Natural killer cell (primary cell): ENCODE measurements around the gene KHK. TPM values are rescaled to one million over a fixed set of nuclear protein-coding genes. Genes with fewer than 3 reads are reported as not detected.

Experiments used
- ATAC-seq, 3 donors: fragments of 150-1000 bp in 2 of 3; fragments of 200-7000 bp in 1 of 3; cut with Tn5 transposase; 1 replicate in 1 of 3; 2 replicates in 2 of 3; pipeline ENCODE4 v1.10.0; 2021; ENCODE audit warnings: mild to moderate bottlenecking in 2 of 3, moderate library complexity in 2 of 3
- DNase-seq, 2 donors: peaks; one replicate each; pipeline versions ENCODE4 v3.0.0 to v3.0.0-alpha.2; 2013 to 2021; ENCODE audit warnings: mixed read lengths in 1 of 2
- H3K27ac ChIP-seq: one replicate; pipeline ENCODE4 v1.5.1; 2013; ENCODE audit warnings: mild to moderate bottlenecking, low read length
- H3K27me3 ChIP-seq: one replicate; pipeline ENCODE4 v1.6.1; 2013; ENCODE audit warnings: low read length; ENCODE audit not compliant: control insufficient read depth, insufficient read depth
- H3K36me3 ChIP-seq: one replicate; pipeline ENCODE4 v1.6.1; 2013; ENCODE audit warnings: low read length; ENCODE audit not compliant: control insufficient read depth, insufficient read depth
- H3K4me1 ChIP-seq: one replicate; pipeline ENCODE4 v1.6.1; 2013; ENCODE audit warnings: low read length; ENCODE audit not compliant: control insufficient read depth, insufficient read depth
- H3K4me3 ChIP-seq: one replicate; pipeline ENCODE4 v1.5.1; 2013; ENCODE audit warnings: low read length
- H3K9me3 ChIP-seq: one replicate; pipeline ENCODE4 v1.6.1; 2013; ENCODE audit warnings: low read length; ENCODE audit not compliant: control insufficient read depth, insufficient read depth
- H3K27ac Mint-ChIP-seq, 2 donors: one replicate each; pipeline ENCODE4 v1.8.0; 2022; ENCODE audit warnings: mild to moderate bottlenecking in 2 of 2, mixed read lengths in 2 of 2, moderate library complexity in 1 of 2
- H3K27me3 Mint-ChIP-seq, 2 donors: one replicate each; pipeline ENCODE4 v1.8.0; 2022; ENCODE audit warnings: low read depth in 2 of 2, mixed read lengths in 2 of 2
- H3K36me3 Mint-ChIP-seq: one replicate; pipeline ENCODE4 v1.8.0; 2022; ENCODE audit warnings: mixed read lengths
- H3K4me1 Mint-ChIP-seq, 2 donors: one replicate each; pipeline ENCODE4 v1.8.0; 2022; ENCODE audit warnings: mixed read lengths in 2 of 2
- H3K4me3 Mint-ChIP-seq: one replicate; pipeline ENCODE4 v1.8.0; 2022; ENCODE audit warnings: mild to moderate bottlenecking, moderate library complexity, mixed read lengths
- H3K9me3 Mint-ChIP-seq, 2 donors: one replicate each; pipeline ENCODE4 v1.8.0; 2022; ENCODE audit warnings: mixed read lengths in 2 of 2
- CTCF ChIP-seq: fragments of 200-600 bp; IDR thresholded peaks from one replicate; pipeline ENCODE4 v1.8.0; 2022; ENCODE audit warnings: antibody characterized with exemption
- WGBS: methylation state at CpG from one replicate; pipeline ENCODE4 v1.1.7; 2013; ENCODE audit warnings: missing lambda C conversion rate; ENCODE audit not compliant: insufficient coverage; 5-methylcytosine and 5-hydroxymethylcytosine counted together
- intact Hi-C: fragments of 100-400 bp; cut with micrococcal nuclease; formaldehyde crosslinking; loops from one replicate; pipeline ENCODE4 v1.14.2; 2022
- total RNA-seq, 4 donors: library from RNA; stranded (reverse); fragments of 120-200 nt in 1 of 4; gene quantifications; one replicate each; pipeline versions ENCODE4 v1.2.3 to v1.2.4, GENCODE V29; 2013 to 2022

The KHK gene
- total RNA-seq, 3 donors from 2014 or later (not counting 1 experiment from before 2014, with no cell fraction given): 3.7 to 4.0 (median 3.8) TPM

- no peak overlapping the region for H3K4me3 Mint-ChIP-seq
- no peak for ATAC-seq
- 95% methylated on average over 10 of the region's 10 CpGs for WGBS
- intact Hi-C loops: no loop called here
- no peak for TF ChIP-seq CTCF
- H3K27ac Mint-ChIP-seq: no peak overlapping the region
- Histone ChIP-seq H3K4me3 (no peak overlapping the region), H3K9me3 (no peaks in the 10 kb centered on the region), H3K27me3 (no peaks in the 10 kb centered on the region), H3K27ac (no peak overlapping the region), H3K4me1 (no peaks in the 10 kb centered on the region), H3K36me3 (peaks cover 28% of the 10 kb centered on the region)
- H3K9me3 Mint-ChIP-seq: no peaks in the 10 kb centered on the region
- no peaks in the 10 kb centered on the region for H3K27me3 Mint-ChIP-seq
- no peaks in the 10 kb centered on the region for H3K36me3 Mint-ChIP-seq
- no peak for DNase-seq
- H3K4me1 Mint-ChIP-seq: peaks cover 0 to 8% of the 10 kb centered on the region in 2 donors
These were observed 28.4 kb upstream of the KHK start for GRCh38 chr2:27058210-27058609.

GRCh38 chr2:27059141-27059820 lies 27.3 kb upstream of the KHK start:
- H3K4me3 Mint-ChIP-seq: no peak overlapping the region
- no peaks in the 10 kb centered on the region for H3K9me3 Mint-ChIP-seq
- H3K4me1 ChIP-seq: no peaks in the 10 kb centered on the region
- DNase-seq (no peak), ATAC-seq (no peak)
- no peak overlapping the region for H3K27ac ChIP-seq
- no peak overlapping the region for H3K27ac Mint-ChIP-seq
- 96% methylated on average over 15 of the region's 15 CpGs for WGBS
- H3K27me3 Mint-ChIP-seq: no peaks in the 10 kb centered on the region
- no peak for TF ChIP-seq CTCF
- no peaks in the 10 kb centered on the region for H3K9me3 ChIP-seq
- peaks cover 0 to 8% of the 10 kb centered on the region in 2 donors for H3K4me1 Mint-ChIP-seq
- intact Hi-C loops: no loop called here
- peaks cover 28% of the 10 kb centered on the region for H3K36me3 ChIP-seq
- H3K4me3 ChIP-seq: no peak overlapping the region
- no peaks in the 10 kb centered on the region for H3K27me3 ChIP-seq
- H3K36me3 Mint-ChIP-seq: no peaks in the 10 kb centered on the region

- no peak for TF ChIP-seq CTCF
- H3K4me3 ChIP-seq: no peak overlapping the region
- no peak for DNase-seq
- no peak overlapping the region for H3K4me3 Mint-ChIP-seq
- H3K27me3 ChIP-seq: no peaks in the 10 kb centered on the region
- H3K27ac ChIP-seq: no peak overlapping the region
- H3K27ac Mint-ChIP-seq: no peak overlapping the region
- H3K4me1 Mint-ChIP-seq: peaks cover 0 to 5% of the 10 kb centered on the region in 2 donors
- peaks cover 20% of the 10 kb centered on the region for H3K36me3 ChIP-seq
- ATAC-seq: no peak
- no peaks in the 10 kb centered on the region for H3K27me3 Mint-ChIP-seq
- intact Hi-C loops: no loop called here
- no peaks in the 10 kb centered on the region for H3K4me1 ChIP-seq
- H3K9me3 ChIP-seq: no peaks in the 10 kb centered on the region
- 96% methylated on average over 3 of the region's 3 CpGs for WGBS
- H3K9me3 Mint-ChIP-seq: no peaks in the 10 kb centered on the region
- no peaks in the 10 kb centered on the region for H3K36me3 Mint-ChIP-seq
These were observed 26.2 kb upstream of the KHK start for GRCh38 chr2:27060323-27060722.

GRCh38 chr2:27065128-27065527 lies 21.4 kb upstream of the KHK start:
- Mint-ChIP-seq H3K4me1 (peaks cover 21 to 40% of the 10 kb centered on the region in 2 donors), H3K27ac (peak overlapping the region in 1 of 2 donors; percentile 6), H3K4me3 (no peak overlapping the region), H3K9me3 (no peaks in the 10 kb centered on the region), H3K36me3 (no peaks in the 10 kb centered on the region), H3K27me3 (no peaks in the 10 kb centered on the region)
- peaks cover 23% of the 10 kb centered on the region for H3K36me3 ChIP-seq
- intact Hi-C loops: no loop called here
- H3K4me3 ChIP-seq: no peak overlapping the region
- DNase-seq (no peak), ATAC-seq (no peak)
- peaks cover 10% of the 10 kb centered on the region for H3K4me1 ChIP-seq
- H3K27me3 ChIP-seq: no peaks in the 10 kb centered on the region
- WGBS: 100% methylated on average over 3 of the region's 3 CpGs
- TF ChIP-seq CTCF: no peak
- H3K27ac ChIP-seq: no peak overlapping the region
- H3K9me3 ChIP-seq: no peaks in the 10 kb centered on the region
